DMS153 (cell line): ENCODE data around the gene MSANTD2.

ENCODE experiments used
- DNase-seq: peaks from one replicate; lab custom pipeline; 2025; lab: John Stamatoyannopoulos, UW

MSANTD2 gene

GRCh38 chr11:124753205-124753604 is 47.0 kb downstream of the MSANTD2 start:
- no peak for DNase-seq

GRCh38 chr11:124752471-124753102 is 47.6 kb downstream of the MSANTD2 start:
- DNase-seq, result no peak

- no peak for DNase-seq
Measured at GRCh38 chr11:124751741-124752470, 48.3 kb downstream of the MSANTD2 start, which contains the start of gene VSIG2. Gene VSIG2 (minus strand): TSS chr11:124752255. CDS start chr11:124752137, 118 bp downstream.

- DNase-seq, result no peak
Measured at GRCh38 chr11:124751391-124751740, 48.8 kb downstream of the MSANTD2 start.

GRCh38 chr11:124749912-124750311 is 50.3 kb downstream of the MSANTD2 start:
- DNase-seq, result no peak

GRCh38 chr11:124748481-124749343 is 51.5 kb downstream of the MSANTD2 start:
- DNase-seq, result no peak

- DNase-seq, result no peak
Measured at GRCh38 chr11:124748100-124748418, 52.1 kb downstream of the MSANTD2 start.

- no peak for DNase-seq
Measured at GRCh38 chr11:124747406-124748099, 52.7 kb downstream of the MSANTD2 start.

GRCh38 chr11:124746621-124747243 is 53.5 kb downstream of the MSANTD2 start:
- DNase-seq, result peak; percentile 47

GRCh38 chr11:124745835-124746620 is 54.2 kb downstream of the MSANTD2 start:
- no peak for DNase-seq

GRCh38 chr11:124745270-124745834 is 54.9 kb downstream of the MSANTD2 start:
- DNase-seq, result no peak

- no peak for DNase-seq
Measured at GRCh38 chr11:124743050-124743449, 57.2 kb downstream of the MSANTD2 start.

GRCh38 chr11:124742555-124742954 is 57.7 kb downstream of the MSANTD2 start:
- DNase-seq, result no peak

GRCh38 chr11:124740277-124740882 is 59.8 kb downstream of the MSANTD2 start:
- DNase-seq, result no peak

- peak; percentile 77 for DNase-seq
Measured at GRCh38 chr11:124739479-124740276, 60.5 kb downstream of the MSANTD2 start, which contains the start of gene NRGN. Gene NRGN (plus strand): TSS chr11:124739942. CDS start chr11:124740085, 143 bp downstream.

- no peak for DNase-seq
Measured at GRCh38 chr11:124738713-124739478, 61.3 kb downstream of the MSANTD2 start.

- no peak for DNase-seq
Measured at GRCh38 chr11:124737638-124738305, 62.4 kb downstream of the MSANTD2 start.

GRCh38 chr11:124736736-124737135 is 63.5 kb downstream of the MSANTD2 start:
- DNase-seq, result no peak
